Measurements from ENCODE around the gene KHNYN. TPM values are rescaled to one million over a fixed set of nuclear protein-coding genes. Genes with fewer than 3 reads are reported as not detected.
A peak's percentile ranks its signal among the peaks of the same experiment; 100 is the strongest.
"Not testable (repeated sequence)": the region's sequence is repeated elsewhere in the genome, so short reads cannot be mapped to it uniquely, and the experiment has no call there.

Gene KHNYN
- total RNA-seq, 1 donor: 43.2 TPM

- no peak overlapping the region for H3K4me3 ChIP-seq (ENCODE audit: low read depth, low read length)
- no peak for DNase-seq (ENCODE audit: low read depth)
- no peak for TF ChIP-seq CTCF (IDR thresholded peaks at IDR 0.05; ENCODE audit: insufficient read depth, low read depth, low read length)
Observed at GRCh38 chr14:24439830-24440605, 10.3 kb downstream of the KHNYN start.

GRCh38 chr14:24440606-24441399 is 11.0 kb downstream of the KHNYN start:
- TF ChIP-seq CTCF (IDR thresholded peaks at IDR 0.05; ENCODE audit: insufficient read depth, low read depth, low read length): no peak
- no peak for DNase-seq (ENCODE audit: low read depth)
- H3K4me3 ChIP-seq (ENCODE audit: low read depth, low read length): no peak overlapping the region

GRCh38 chr14:24441485-24441884 is 11.7 kb downstream of the KHNYN start:
- H3K4me3 ChIP-seq (ENCODE audit: low read depth, low read length): peak overlapping the region; percentile 69
- no peak for TF ChIP-seq CTCF (IDR thresholded peaks at IDR 0.05; ENCODE audit: insufficient read depth, low read depth, low read length)
- no peak for DNase-seq (ENCODE audit: low read depth)

- no peak for DNase-seq (ENCODE audit: low read depth)
- peak overlapping the region; percentile 69 for H3K4me3 ChIP-seq (ENCODE audit: low read depth, low read length)
- TF ChIP-seq CTCF (IDR thresholded peaks at IDR 0.05; ENCODE audit: insufficient read depth, low read depth, low read length): no peak
Observed at GRCh38 chr14:24441904-24442239, 12.1 kb downstream of the KHNYN start.

- peak within 1 kb of the TSS; percentile 69 for H3K4me3 ChIP-seq (ENCODE audit: low read depth, low read length)
- peak; percentile 99 for DNase-seq (ENCODE audit: low read depth)
- no peak for TF ChIP-seq CTCF (IDR thresholded peaks at IDR 0.05; ENCODE audit: insufficient read depth, low read depth, low read length)
Observed at GRCh38 chr14:24442240-24443052, 12.7 kb downstream of the KHNYN start, which contains the start of gene SDR39U1. TSS of gene SDR39U1 (minus strand) at chr14:24442776. CDS start at chr14:24442769, 7 bp downstream.

- peak; percentile 25 for DNase-seq (ENCODE audit: low read depth)
- no peak for TF ChIP-seq CTCF (IDR thresholded peaks at IDR 0.05; ENCODE audit: insufficient read depth, low read depth, low read length)
- peak overlapping the region; percentile 69 for H3K4me3 ChIP-seq (ENCODE audit: low read depth, low read length)
Observed at GRCh38 chr14:24443053-24443665, 13.4 kb downstream of the KHNYN start.

GRCh38 chr14:24450828-24451227 is 21.1 kb downstream of the KHNYN start:
- not testable (repeated sequence) for DNase-seq (ENCODE audit: low read depth)

More at GRCh38 chr14:24450828-24451227, 21.1 kb downstream of the KHNYN start:
- H3K4me3 ChIP-seq (ENCODE audit: low read depth, low read length): not testable (repeated sequence)

Data from fibroblast of villous mesenchyme (primary cell).